ENCODE results near the gene MED15.
"Not testable (repeated sequence)": the region's sequence is repeated elsewhere in the genome, so short reads cannot be mapped to it uniquely, and the experiment has no call there.

MED15 gene

GRCh38 chr22:20464096-20464614 is 43.3 kb upstream of the MED15 start:
- TF ChIP-seq CTCF (IDR thresholded peaks at IDR 0.05; ENCODE audit: insufficient read depth, low read length, missing control alignments): no peak
- ChIA-PET POLR2A (no interaction called here), CTCF (interaction anchor here (0.6 to 6.4 kb wide), 7 partner anchors 8 to 65 kb away, joined by 3 to 50 read pairs (median 4); no protein-coding TSS in a partner anchor)
- no peak for DNase-seq (ENCODE audit: low read depth, low spot score)
- H3K4me3 ChIP-seq (ENCODE audit: low read depth, low read length): no peak overlapping the region

GRCh38 chr22:20464912-20465758 is 42.3 kb upstream of the MED15 start:
- no peak overlapping the region for H3K4me3 ChIP-seq (ENCODE audit: low read depth, low read length)
- DNase-seq (ENCODE audit: low read depth, low spot score): no peak
- no peak for TF ChIP-seq CTCF (IDR thresholded peaks at IDR 0.05; ENCODE audit: insufficient read depth, low read length, missing control alignments)
- ChIA-PET CTCF (interaction anchor here (0.7 to 3.8 kb wide), 5 partner anchors 8 to 102 kb away, joined by 3 to 20 read pairs (median 3); no protein-coding TSS in a partner anchor), POLR2A (no interaction called here)

DNA sequence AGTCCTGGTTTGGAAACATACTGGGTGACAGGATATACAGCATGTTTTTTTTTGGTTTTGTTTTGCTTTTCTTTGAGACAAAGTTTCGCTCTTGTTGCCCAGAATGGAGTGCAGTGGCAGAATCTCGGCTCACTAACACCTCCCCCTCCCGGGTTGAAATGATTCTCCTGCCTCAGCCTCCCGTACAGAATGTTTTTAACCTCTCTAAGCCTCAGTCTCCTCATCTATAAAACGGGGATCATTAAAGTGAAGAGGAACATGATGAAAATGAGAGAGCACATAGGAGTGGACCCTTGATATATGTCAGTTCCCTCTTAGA is 41.7 kb upstream of the MED15 start:
- H3K4me3 ChIP-seq (ENCODE audit: low read depth, low read length): no peak overlapping the region

DNA sequence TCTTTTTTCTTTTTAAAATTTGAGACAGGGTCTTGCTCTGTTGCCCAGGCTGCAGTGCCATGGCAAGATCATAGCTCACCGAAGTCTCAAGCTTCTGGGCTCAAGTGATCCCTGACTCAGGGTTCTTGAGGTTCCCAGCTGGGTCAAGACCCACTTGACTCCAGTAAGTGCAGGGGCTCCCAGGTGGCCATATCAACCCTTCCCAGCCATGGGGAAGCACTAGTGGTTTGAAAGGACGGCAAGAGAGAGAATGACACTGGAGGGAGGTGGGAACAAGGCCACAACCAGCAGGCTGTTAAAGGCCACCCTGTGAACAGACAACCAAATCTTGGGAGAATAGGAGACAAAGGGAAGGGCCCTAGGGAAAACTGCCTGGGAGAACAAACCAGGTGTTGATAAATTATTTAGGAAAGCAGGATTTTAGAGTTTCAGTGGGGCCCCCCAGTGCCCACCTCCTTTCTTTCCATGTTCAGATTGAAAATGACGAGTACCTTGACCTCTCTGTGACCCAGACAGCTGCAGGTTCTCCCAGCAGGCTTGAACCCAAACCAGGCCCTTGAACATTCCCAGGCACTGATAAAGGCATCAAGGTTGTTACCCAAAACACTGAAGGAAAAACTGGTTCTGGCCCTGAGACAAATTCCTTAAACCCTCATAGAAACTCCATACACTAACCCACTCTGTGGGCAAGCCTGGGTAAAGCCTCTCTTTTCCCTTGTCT is 40.6 kb upstream of the MED15 start:
- no peak overlapping the region for H3K4me3 ChIP-seq (ENCODE audit: low read depth, low read length)
- ChIA-PET CTCF (no interaction called here), POLR2A (no interaction called here)
- TF ChIP-seq CTCF (IDR thresholded peaks at IDR 0.05; ENCODE audit: insufficient read depth, low read length, missing control alignments): no peak
- no peak for DNase-seq (ENCODE audit: low read depth, low spot score)

More for the DNA sequence above, 41.7 kb upstream of the MED15 start:
- CTCF ChIA-PET: interaction anchor here (0.7 to 3.8 kb wide), 3 partner anchors 8 to 101 kb away, joined by 3 to 20 read pairs (median 3); no protein-coding TSS in a partner anchor
- no peak for DNase-seq (ENCODE audit: low read depth, low spot score)
- TF ChIP-seq CTCF (IDR thresholded peaks at IDR 0.05; ENCODE audit: insufficient read depth, low read length, missing control alignments): no peak
- POLR2A ChIA-PET: no interaction called here

GRCh38 chr22:20469110-20469868 is 38.1 kb upstream of the MED15 start:
- H3K4me3 ChIP-seq (ENCODE audit: low read depth, low read length): no peak overlapping the region
- ChIA-PET CTCF (interaction anchor here (0.6 to 1.8 kb wide), 4 partner anchors 10 to 101 kb away, joined by 3 to 8 read pairs (median 5); no protein-coding TSS in a partner anchor), POLR2A (no interaction called here)
- TF ChIP-seq CTCF (IDR thresholded peaks at IDR 0.05; ENCODE audit: insufficient read depth, low read length, missing control alignments): no peak
- DNase-seq (ENCODE audit: low read depth, low spot score): no peak

DNA sequence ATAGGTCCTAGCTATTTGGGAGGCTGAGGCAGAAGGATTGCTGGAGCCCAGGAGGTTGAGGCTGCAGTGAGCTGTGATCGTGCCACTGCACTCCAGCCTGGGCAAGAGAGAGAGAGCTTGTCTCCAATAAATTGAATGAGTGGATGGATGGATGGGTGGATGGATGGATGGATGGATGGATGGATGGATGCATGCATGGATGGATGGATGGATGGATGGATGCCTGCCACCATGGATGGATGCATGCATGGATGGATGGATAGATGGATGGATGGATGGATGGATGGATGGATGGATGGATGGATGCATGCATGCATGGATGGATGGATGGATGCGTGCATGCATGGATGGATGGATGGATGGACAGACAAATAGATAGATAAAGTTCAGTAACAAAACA is 36.9 kb upstream of the MED15 start:
- POLR2A ChIA-PET; DNase-seq (ENCODE audit: low read depth, low spot score); H3K4me3 ChIP-seq (ENCODE audit: low read depth, low read length): not testable (repeated sequence)
- CTCF ChIA-PET: interaction anchor here (0.9 to 1.5 kb wide), 3 partner anchors 10 to 17 kb away, joined by 3 to 5 read pairs (median 3); no protein-coding TSS in a partner anchor
